ENCODE results near the gene IRS1.

Gene IRS1

GRCh38 chr2:226738191-226738820 lies 61.3 kb downstream of the IRS1 start:
- in situ Hi-C loops (cut with MboI; ENCODE audit: low pct_unique_long_range_greater_than_20kb, low sequenced_read_pairs): no loop called here

GRCh38 chr2:226736382-226736781 lies 63.2 kb downstream of the IRS1 start:
- no peak for DNase-seq
- in situ Hi-C loops (cut with MboI; ENCODE audit: low pct_unique_long_range_greater_than_20kb, low sequenced_read_pairs): no loop called here

More at GRCh38 chr2:226738191-226738820, 61.3 kb downstream of the IRS1 start:
- no peak for DNase-seq

GRCh38 chr2:226733927-226734564 lies 65.6 kb downstream of the IRS1 start:
- no peak for DNase-seq
- in situ Hi-C loops (cut with MboI; ENCODE audit: low pct_unique_long_range_greater_than_20kb, low sequenced_read_pairs): no loop called here

GRCh38 chr2:226733189-226733858 lies 66.3 kb downstream of the IRS1 start:
- in situ Hi-C loops (cut with MboI; ENCODE audit: low pct_unique_long_range_greater_than_20kb, low sequenced_read_pairs): no loop called here
- DNase-seq: no peak

- no peak for DNase-seq
- in situ Hi-C loops (cut with MboI; ENCODE audit: low pct_unique_long_range_greater_than_20kb, low sequenced_read_pairs): no loop called here
These were observed 67.0 kb downstream of the IRS1 start for GRCh38 chr2:226732478-226733188.

- DNase-seq: no peak
These were observed 69.1 kb downstream of the IRS1 start for GRCh38 chr2:226730481-226730880.

GRCh38 chr2:226728996-226729395 lies 70.6 kb downstream of the IRS1 start:
- DNase-seq: no peak
- in situ Hi-C loops (cut with MboI; ENCODE audit: low pct_unique_long_range_greater_than_20kb, low sequenced_read_pairs): no loop called here

More at GRCh38 chr2:226730481-226730880, 69.1 kb downstream of the IRS1 start:
- in situ Hi-C loops (cut with MboI; ENCODE audit: low pct_unique_long_range_greater_than_20kb, low sequenced_read_pairs): no loop called here

- no peak for DNase-seq
- in situ Hi-C loops (cut with MboI; ENCODE audit: low pct_unique_long_range_greater_than_20kb, low sequenced_read_pairs): no loop called here
These were observed 72.4 kb downstream of the IRS1 start for GRCh38 chr2:226727251-226727650.

GRCh38 chr2:226726546-226726945 lies 73.1 kb downstream of the IRS1 start:
- DNase-seq: no peak
- in situ Hi-C loops (cut with MboI; ENCODE audit: low pct_unique_long_range_greater_than_20kb, low sequenced_read_pairs): no loop called here

- no peak for DNase-seq
- in situ Hi-C loops (cut with MboI; ENCODE audit: low pct_unique_long_range_greater_than_20kb, low sequenced_read_pairs): no loop called here
These were observed 74.3 kb downstream of the IRS1 start for GRCh38 chr2:226725126-226725860.

GRCh38 chr2:226721541-226721940 lies 78.1 kb downstream of the IRS1 start:
- in situ Hi-C loops (cut with MboI; ENCODE audit: low pct_unique_long_range_greater_than_20kb, low sequenced_read_pairs): no loop called here
- DNase-seq: no peak

GRCh38 chr2:226720948-226721347 lies 78.7 kb downstream of the IRS1 start:
- in situ Hi-C loops (cut with MboI; ENCODE audit: low pct_unique_long_range_greater_than_20kb, low sequenced_read_pairs): no loop called here
- DNase-seq: no peak

- in situ Hi-C loops (cut with MboI; ENCODE audit: low pct_unique_long_range_greater_than_20kb, low sequenced_read_pairs): no loop called here
- no peak for DNase-seq
These were observed 81.9 kb downstream of the IRS1 start for GRCh38 chr2:226717719-226718118.

GRCh38 chr2:226716126-226716525 lies 83.5 kb downstream of the IRS1 start:
- in situ Hi-C loops (cut with MboI; ENCODE audit: low pct_unique_long_range_greater_than_20kb, low sequenced_read_pairs): no loop called here
- no peak for DNase-seq

GRCh38 chr2:226715347-226715990 lies 84.2 kb downstream of the IRS1 start:
- in situ Hi-C loops (cut with MboI; ENCODE audit: low pct_unique_long_range_greater_than_20kb, low sequenced_read_pairs): no loop called here
- DNase-seq: no peak

GRCh38 chr2:226712941-226713340 lies 86.7 kb downstream of the IRS1 start:
- no peak for DNase-seq
- in situ Hi-C loops (cut with MboI; ENCODE audit: low pct_unique_long_range_greater_than_20kb, low sequenced_read_pairs): no loop called here

GRCh38 chr2:226711606-226712296 lies 87.9 kb downstream of the IRS1 start:
- in situ Hi-C loops (cut with MboI; ENCODE audit: low pct_unique_long_range_greater_than_20kb, low sequenced_read_pairs): no loop called here
- DNase-seq: no peak

- no peak for DNase-seq
- in situ Hi-C loops (cut with MboI; ENCODE audit: low pct_unique_long_range_greater_than_20kb, low sequenced_read_pairs): no loop called here
These were observed 92.1 kb downstream of the IRS1 start for GRCh38 chr2:226707499-226707898.

All from KBM-7 (cell line).